K562 (cell line): ENCODE results near the gene CENPT. TPM values are rescaled to one million over a fixed set of nuclear protein-coding genes. Genes with fewer than 3 reads are reported as not detected.

ENCODE experiments used
- CBX5 ChIP-seq: IDR thresholded peaks from 2 replicates; pipeline ENCODE4 v1.6.1; 2014; ENCODE audit warnings: low read depth, borderline replicate concordance
- DIDO1 ChIP-seq: fragments of 450-650 bp; IDR thresholded peaks from 2 replicates; pipeline ENCODE4 v1.6.1; 2016; ENCODE audit warnings: low read depth, missing biosample characterization, missing genetic modification characterization
- E2F4 ChIP-seq: sonication (generic); formaldehyde crosslinking; IDR thresholded peaks from 2 replicates; pipeline ENCODE4 v1.8.0; 2022; ENCODE audit warnings: mild to moderate bottlenecking, low read depth, missing genetic modification reagents
- FOXJ2 ChIP-seq: fragments of 200-800 bp; sonication (Bioruptor generic); IDR thresholded peaks from 2 replicates; pipeline ENCODE4 v1.6.1; 2016; ENCODE audit warnings: missing genetic modification characterization, missing compliant biosample characterization
- FOXO4 ChIP-seq: fragments of 450-650 bp; formaldehyde crosslinking; IDR thresholded peaks from 2 replicates; pipeline ENCODE4 v1.4.0; 2020; ENCODE audit warnings: mild to moderate bottlenecking, moderate library complexity
- MED1 ChIP-seq: sonication (generic); formaldehyde crosslinking; IDR thresholded peaks from 2 replicates; pipeline ENCODE4 v1.8.1; 2023; ENCODE audit warnings: missing genetic modification reagents, borderline replicate concordance
- NFE2 ChIP-seq: IDR thresholded peaks from 2 replicates; pipeline ENCODE4 v1.6.1; 2014; ENCODE audit warnings: antibody characterized with exemption, low read depth
- SAFB ChIP-seq: fragments of 200-400 bp; formaldehyde crosslinking; IDR thresholded peaks from 2 replicates; pipeline ENCODE4 v1.6.1; 2017; ENCODE audit warnings: low read depth, low read length, borderline replicate concordance
- SMAD1 ChIP-seq: fragments of 150-350 bp; IDR thresholded peaks from 2 replicates; pipeline ENCODE4 v1.6.1; 2014; ENCODE audit warnings: low read length, low read depth; ENCODE audit not compliant: partially characterized antibody
- TFAP4 ChIP-seq: sonication (generic); formaldehyde crosslinking; IDR thresholded peaks from 2 replicates; pipeline ENCODE4 v1.8.0; 2022; ENCODE audit warnings: missing genetic modification reagents, mild to moderate bottlenecking, moderate library complexity, borderline replicate concordance
- YBX1 ChIP-seq: fragments of 450-650 bp; IDR thresholded peaks from 2 replicates; pipeline ENCODE4 v1.7.1; 2016; ENCODE audit warnings: mild to moderate bottlenecking
- ZNF511 ChIP-seq: sonication (generic); formaldehyde crosslinking; IDR thresholded peaks from 2 replicates; pipeline ENCODE4 v1.8.0; 2022; ENCODE audit warnings: mild to moderate bottlenecking, missing genetic modification reagents
- ZNF639 ChIP-seq, 2 experiments: fragments of 200-800 bp in 1 of 2; sonication (Bioruptor generic) in 1 of 2; sonication (generic) in 1 of 2; formaldehyde crosslinking in 1 of 2; IDR thresholded peaks in 1 of 2; conservative IDR thresholded peaks in 1 of 2; 2 replicates each; pipeline versions ENCODE4 v1.5.0 to v1.6.1; 2016 to 2020; ENCODE audit warnings: missing compliant biosample characterization in 1 of 2, missing genetic modification characterization in 1 of 2, missing genetic modification reagents in 1 of 2
- ZNF655 ChIP-seq: fragments of 250-450 bp; sonication (Bioruptor Pico); IDR thresholded peaks from 2 replicates; pipeline ENCODE4 v1.5.0; 2021
- ZNF740 ChIP-seq, 3 experiments: fragments of 200-800 bp in 1 of 3; sonication (Bioruptor generic) in 1 of 3; sonication (generic) in 1 of 3; formaldehyde crosslinking in 1 of 3; IDR thresholded peaks; 2 replicates each; pipeline versions ENCODE4 v1.6.1 to v1.8.0; 2016 to 2022; ENCODE audit warnings: mild to moderate bottlenecking in 2 of 3, missing compliant biosample characterization in 2 of 3, missing genetic modification characterization in 2 of 3, missing genetic modification reagents in 1 of 3
- polyA plus RNA-seq, 8 experiments: library from polyadenylated mRNA; depleted of rRNA in 4 of 8; stranded (reverse) in 5 of 8; unstranded in 3 of 8; fragments of >200 nt; fragmentation: Nextera tagmentation in 2 of 8; fragmentation: Illumina TruSeq in 1 of 8; extraction: Ambion mirVana in 2 of 8; extraction: Trizol in 1 of 8; gene quantifications; 2 replicates each; pipeline versions ENCODE4 v1.2.1 to v1.2.3, GENCODE V29; 2011 to 2014; ENCODE audit warnings: inconsistent platforms in 1 of 8, missing spikeins in 1 of 8
- total RNA-seq, 7 experiments: library from RNA; depleted of rRNA in 6 of 7; stranded (reverse); fragments of >200 nt in 6 of 7; fragmentation: Illumina TruSeq in 2 of 7; extraction: Trizol in 2 of 7; gene quantifications; 2 replicates each; pipeline versions ENCODE4 v1.2.1 to v1.2.3, GENCODE V29; 2011 to 2021; ENCODE audit warnings: low replicate concordance in 1 of 7

The CENPT gene
- total and polyA plus RNA-seq, 9 of the 15 experiments (the other 6 are each of a cell fraction or from before 2014, with no cell fraction given): 3.6 to 94.2 (median 44.1) TPM

- TF ChIP-seq ZNF655 (CRISPR knock-in tag) (no peak), FOXO4 (CRISPR knock-in tag) (no peak), FOXJ2 (no peak), TFAP4 (CRISPR knock-in tag) (peak; percentile 41; the same call in 1 of the 2 replicates), ZNF511 (CRISPR knock-in tag) (no peak), CBX5 (no peak), YBX1 (no peak), SAFB (no peak), NFE2 (no peak), DIDO1 (tag) (no peak), SMAD1 (no peak), ZNF639 (CRISPR knock-in tag; conservative IDR thresholded peaks at IDR 0.05 in 1 of 2, IDR thresholded peaks at IDR 0.05 in 1 of 2) (peak in 1 of 2 experiments; percentile 77; a peak in 1 of 4 replicates), MED1 (no peak), E2F4 (0 out of 2 replicates have a peak, but pooled peaks have one; percentile 39), ZNF740 (CRISPR knock-in tag; IDR thresholded peaks at IDR 0.05) (no peak), ZNF740 (tag; IDR thresholded peaks at IDR 0.05) (peak in 1 of 2 experiments; percentile 53; a peak in 2 of 4 replicates)
Observed at GRCh38 chr16:67847064-67847861, at the start of gene CENPT (continued).
